SK-N-SH treated with all-trans-retinoic acid at 6 μM for 48 hours (cell line): ENCODE data around the gene SDC4.

Experiments used
- ATAC-seq: fragments of 200-7000 bp; cut with Tn5 transposase; 3 replicates; pipeline ENCODE4 v1.9.1; 2020; ENCODE audit warnings: mild to moderate bottlenecking, moderate library complexity
- ARNTL ChIP-seq: fragments of 450-650 bp; formaldehyde crosslinking; IDR thresholded peaks from 2 replicates; pipeline ENCODE4 v1.5.0; 2020; ENCODE audit warnings: low read depth, mild to moderate bottlenecking, moderate library complexity, borderline replicate concordance
- CSDC2 ChIP-seq: fragments of 250-450 bp; sonication (Bioruptor Pico); IDR thresholded peaks from 2 replicates; pipeline ENCODE4 v1.5.0; 2020; ENCODE audit warnings: mild to moderate bottlenecking, moderate library complexity
- CSRNP3 ChIP-seq: fragments of 250-450 bp; sonication (Bioruptor Pico); IDR thresholded peaks from 2 replicates; pipeline ENCODE4 v1.5.1; 2021; ENCODE audit warnings: mild to moderate bottlenecking, moderate library complexity
- ESRRG ChIP-seq: fragments of 250-450 bp; sonication (Bioruptor Pico); IDR thresholded peaks from 2 replicates; pipeline ENCODE4 v1.6.1; 2021; ENCODE audit warnings: mild to moderate bottlenecking
- GLIS3 ChIP-seq: fragments of 250-450 bp; sonication (Bioruptor Pico); IDR thresholded peaks from 2 replicates; pipeline ENCODE4 v1.5.0; 2020; ENCODE audit warnings: mild to moderate bottlenecking, moderate library complexity
- ISL1 ChIP-seq: fragments of 250-450 bp; sonication (Bioruptor Pico); IDR thresholded peaks from 2 replicates; pipeline ENCODE4 v2.1.2; 2022; ENCODE audit warnings: mild to moderate bottlenecking, moderate library complexity
- SNAI2 ChIP-seq: fragments of 250-450 bp; sonication (Bioruptor Pico); IDR thresholded peaks from 2 replicates; pipeline ENCODE4 v1.5.0; 2020; ENCODE audit warnings: mild to moderate bottlenecking, moderate library complexity
- TCF4 ChIP-seq: fragments of 250-450 bp; sonication (Bioruptor Pico); IDR thresholded peaks from 2 replicates; pipeline ENCODE4 v1.8.0; 2021; ENCODE audit warnings: mild to moderate bottlenecking, moderate library complexity, borderline replicate concordance
- TOX ChIP-seq: fragments of 250-450 bp; sonication (Bioruptor Pico); IDR thresholded peaks from 2 replicates; pipeline ENCODE4 v1.8.0; 2021; ENCODE audit warnings: mild to moderate bottlenecking, moderate library complexity, borderline replicate concordance
- ZFP3 ChIP-seq: fragments of 250-450 bp; sonication (Bioruptor Pico); IDR thresholded peaks from 2 replicates; pipeline ENCODE4 v1.5.0; 2020; ENCODE audit warnings: mild to moderate bottlenecking, moderate library complexity
- ZFP30 ChIP-seq: fragments of 450-650 bp; formaldehyde crosslinking; IDR thresholded peaks from 2 replicates; pipeline ENCODE4 v1.5.0; 2022; ENCODE audit warnings: mild to moderate bottlenecking, moderate library complexity
- ZNF70 ChIP-seq: fragments of 450-650 bp; formaldehyde crosslinking; IDR thresholded peaks from 2 replicates; pipeline ENCODE4 v1.5.0; 2020; ENCODE audit warnings: mild to moderate bottlenecking, moderate library complexity
- ZNF8 ChIP-seq: fragments of 450-650 bp; formaldehyde crosslinking; IDR thresholded peaks from 2 replicates; pipeline ENCODE4 v1.5.0; 2020; ENCODE audit warnings: mild to moderate bottlenecking, moderate library complexity
- TF ChIP-seq, protein P1 (sequence below): fragments of 250-450 bp; sonication (Bioruptor Pico); IDR thresholded peaks from 2 replicates; pipeline ENCODE4 v1.5.0; 2020; ENCODE audit warnings: mild to moderate bottlenecking, moderate library complexity
- TF ChIP-seq, protein P2 (sequence below): fragments of 250-450 bp; sonication (Bioruptor Pico); IDR thresholded peaks from 2 replicates; pipeline ENCODE4 v1.8.0; 2021; ENCODE audit warnings: low read depth, mild to moderate bottlenecking, moderate library complexity, borderline replicate concordance

Gene SDC4

GRCh38 chr20:45307076-45307640 is 41.1 kb downstream of the SDC4 start (continued):
- TF ChIP-seq, protein P1, sequence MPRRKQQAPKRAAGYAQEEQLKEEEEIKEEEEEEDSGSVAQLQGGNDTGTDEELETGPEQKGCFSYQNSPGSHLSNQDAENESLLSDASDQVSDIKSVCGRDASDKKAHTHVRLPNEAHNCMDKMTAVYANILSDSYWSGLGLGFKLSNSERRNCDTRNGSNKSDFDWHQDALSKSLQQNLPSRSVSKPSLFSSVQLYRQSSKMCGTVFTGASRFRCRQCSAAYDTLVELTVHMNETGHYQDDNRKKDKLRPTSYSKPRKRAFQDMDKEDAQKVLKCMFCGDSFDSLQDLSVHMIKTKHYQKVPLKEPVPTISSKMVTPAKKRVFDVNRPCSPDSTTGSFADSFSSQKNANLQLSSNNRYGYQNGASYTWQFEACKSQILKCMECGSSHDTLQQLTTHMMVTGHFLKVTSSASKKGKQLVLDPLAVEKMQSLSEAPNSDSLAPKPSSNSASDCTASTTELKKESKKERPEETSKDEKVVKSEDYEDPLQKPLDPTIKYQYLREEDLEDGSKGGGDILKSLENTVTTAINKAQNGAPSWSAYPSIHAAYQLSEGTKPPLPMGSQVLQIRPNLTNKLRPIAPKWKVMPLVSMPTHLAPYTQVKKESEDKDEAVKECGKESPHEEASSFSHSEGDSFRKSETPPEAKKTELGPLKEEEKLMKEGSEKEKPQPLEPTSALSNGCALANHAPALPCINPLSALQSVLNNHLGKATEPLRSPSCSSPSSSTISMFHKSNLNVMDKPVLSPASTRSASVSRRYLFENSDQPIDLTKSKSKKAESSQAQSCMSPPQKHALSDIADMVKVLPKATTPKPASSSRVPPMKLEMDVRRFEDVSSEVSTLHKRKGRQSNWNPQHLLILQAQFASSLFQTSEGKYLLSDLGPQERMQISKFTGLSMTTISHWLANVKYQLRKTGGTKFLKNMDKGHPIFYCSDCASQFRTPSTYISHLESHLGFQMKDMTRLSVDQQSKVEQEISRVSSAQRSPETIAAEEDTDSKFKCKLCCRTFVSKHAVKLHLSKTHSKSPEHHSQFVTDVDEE (CRISPR knock-in tag), result no peak
- no peak for TF ChIP-seq ZFP3 (CRISPR knock-in tag)
- TF ChIP-seq SNAI2 (CRISPR knock-in tag), result no peak
- no peak for TF ChIP-seq ZFP30 (CRISPR knock-in tag)
- no peak for TF ChIP-seq ARNTL
- TF ChIP-seq GLIS3 (CRISPR knock-in tag), result no peak
- TF ChIP-seq, protein P2, sequence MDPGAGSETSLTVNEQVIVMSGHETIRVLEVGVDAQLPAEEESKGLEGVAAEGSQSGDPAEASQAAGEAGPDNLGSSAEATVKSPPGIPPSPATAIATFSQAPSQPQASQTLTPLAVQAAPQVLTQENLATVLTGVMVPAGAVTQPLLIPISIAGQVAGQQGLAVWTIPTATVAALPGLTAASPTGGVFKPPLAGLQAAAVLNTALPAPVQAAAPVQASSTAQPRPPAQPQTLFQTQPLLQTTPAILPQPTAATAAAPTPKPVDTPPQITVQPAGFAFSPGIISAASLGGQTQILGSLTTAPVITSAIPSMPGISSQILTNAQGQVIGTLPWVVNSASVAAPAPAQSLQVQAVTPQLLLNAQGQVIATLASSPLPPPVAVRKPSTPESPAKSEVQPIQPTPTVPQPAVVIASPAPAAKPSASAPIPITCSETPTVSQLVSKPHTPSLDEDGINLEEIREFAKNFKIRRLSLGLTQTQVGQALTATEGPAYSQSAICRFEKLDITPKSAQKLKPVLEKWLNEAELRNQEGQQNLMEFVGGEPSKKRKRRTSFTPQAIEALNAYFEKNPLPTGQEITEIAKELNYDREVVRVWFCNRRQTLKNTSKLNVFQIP (CRISPR knock-in tag), result no peak
- no peak for TF ChIP-seq TCF4 (CRISPR knock-in tag)
- TF ChIP-seq, all 23 proteins: peak for 0

DNA sequence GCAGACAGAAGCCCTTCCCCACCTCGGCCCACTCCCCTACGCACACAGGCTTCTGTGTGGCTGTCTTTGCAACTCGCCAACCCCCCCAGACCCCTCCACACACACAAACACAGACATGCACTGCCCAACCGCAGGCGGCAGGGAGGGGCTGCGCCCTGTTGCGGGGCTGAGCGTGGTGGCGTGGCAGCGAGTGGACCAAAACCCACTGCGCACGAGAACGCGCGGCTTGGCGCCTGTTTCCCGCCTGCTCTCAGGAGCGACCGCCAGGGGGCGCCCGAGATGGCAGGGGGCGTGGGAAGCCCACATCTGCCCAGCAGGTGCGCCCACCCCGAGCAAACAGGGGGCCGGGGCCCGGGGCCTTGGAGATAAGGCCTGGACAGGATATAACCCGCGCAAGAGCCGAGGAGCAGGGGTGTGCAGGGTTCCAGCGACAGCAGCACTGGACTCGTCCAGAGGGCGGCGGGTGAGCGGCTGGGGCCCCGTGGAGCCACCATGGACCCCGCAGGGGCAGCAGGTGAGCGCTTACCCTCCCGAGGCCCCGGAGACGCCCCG is 41.7 kb downstream of the SDC4 start, which contains the start of gene RBPJL:
RBPJL (plus strand) TSS at position 410 of the 552 bp plus-strand sequence; CDS start at position 493, 83 bp downstream.
- peak; percentile 61 for ATAC-seq
- TF ChIP-seq SNAI2 (CRISPR knock-in tag) (no peak), TCF4 (CRISPR knock-in tag) (peak; percentile 68; the same call in 1 of the 2 replicates)

DNA sequence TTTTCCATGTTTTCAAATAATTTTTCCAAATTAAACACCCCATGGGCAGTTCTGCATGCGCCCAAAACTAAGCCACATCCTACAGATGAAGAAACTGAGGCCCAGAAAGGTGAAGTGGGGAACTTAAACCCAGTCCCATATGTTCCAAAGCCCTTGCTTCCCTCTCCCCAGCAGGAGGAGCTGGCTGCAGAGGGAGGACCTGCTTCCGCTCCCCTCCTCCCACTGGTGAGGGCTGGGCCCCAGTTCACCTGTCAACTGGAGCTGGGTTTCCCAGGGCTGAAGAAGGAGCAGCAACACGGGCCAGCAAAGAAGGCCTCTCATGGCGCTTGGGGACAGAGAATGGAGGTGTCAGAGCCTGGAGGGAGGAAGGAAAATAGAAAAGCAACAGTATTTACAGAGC is 43.0 kb downstream of the SDC4 start:
- no peak for ATAC-seq
- TF ChIP-seq ISL1 (CRISPR knock-in tag) (no peak), ZNF8 (CRISPR knock-in tag) (no peak), ZFP3 (CRISPR knock-in tag) (no peak), TOX (CRISPR knock-in tag) (no peak), ARNTL (no peak)
- TF ChIP-seq, protein P1 (CRISPR knock-in tag), result no peak
- TF ChIP-seq, all 23 proteins: peak for 0

DNA sequence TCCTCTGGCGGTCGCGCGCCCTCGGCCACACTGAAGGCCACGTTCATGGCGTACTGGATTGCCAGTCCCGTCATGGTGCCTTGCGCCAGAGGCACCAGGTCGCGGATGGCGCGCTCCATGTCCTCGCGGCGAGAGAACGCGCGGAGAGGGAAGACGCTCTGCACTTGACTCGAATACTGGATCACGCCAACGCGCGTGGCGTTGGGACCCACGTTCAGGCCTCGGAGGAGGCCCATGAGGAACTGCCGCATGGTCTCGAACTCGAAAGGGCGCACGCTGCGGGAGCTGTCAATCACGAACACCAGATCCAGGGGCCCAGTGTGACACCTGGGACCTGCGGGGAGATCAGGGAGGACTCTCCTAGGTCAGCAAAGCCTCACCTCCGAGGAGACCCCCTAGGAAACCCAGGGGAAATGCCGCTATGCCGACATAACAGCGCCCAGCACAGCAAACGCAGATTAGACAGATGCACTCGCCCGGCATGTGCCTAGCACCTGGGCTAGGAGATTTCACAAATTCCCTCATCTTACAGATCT is 43.7 kb downstream of the SDC4 start:
- TF ChIP-seq, protein P2 (CRISPR knock-in tag), result no peak
- no peak for ATAC-seq

GRCh38 chr20:45303586-45304463 is 44.4 kb downstream of the SDC4 start:
- no peak for TF ChIP-seq ESRRG (CRISPR knock-in tag)
- TF ChIP-seq, protein P2 (CRISPR knock-in tag), result no peak
- no peak for TF ChIP-seq ZFP30 (CRISPR knock-in tag)
- no peak for TF ChIP-seq CSDC2 (CRISPR knock-in tag)
- no peak for TF ChIP-seq ZNF70 (CRISPR knock-in tag)
- TF ChIP-seq CSRNP3 (CRISPR knock-in tag), result no peak
- no peak for TF ChIP-seq SNAI2 (CRISPR knock-in tag)
- TF ChIP-seq, all 23 proteins: peak for 0
- no peak for ATAC-seq
